HCT116 (cell line): ENCODE results near the gene PRIMPOL. TPM values are rescaled to one million over a fixed set of nuclear protein-coding genes. Genes with fewer than 3 reads are reported as not detected.

Experiments
- ATAC-seq: fragments of 200-7000 bp; cut with Tn5 transposase; 2 replicates; pipeline ENCODE4 v1.9.1; 2020; ENCODE audit warnings: mild to moderate bottlenecking, moderate library complexity
- BruUV-seq: library from RNA; stranded (reverse); fragments of 400-500 nt; replicated peaks from 2 replicates; lab custom pipeline; 2021; lab: Mats Ljungman, UMichigan
- CTCF ChIA-PET: fragments of 300-600 bp; sonication (Branson Sonifier 250); formaldehyde crosslinking; loops from one replicate; lab custom pipeline; 2021; ENCODE audit warnings: antibody characterized with exemption; lab: Charles Lee
- POLR2A ChIA-PET: fragments of 300-600, 350-600 bp; sonication (Branson Sonifier 250); formaldehyde crosslinking; loops from one replicate; lab custom pipeline; 2021; ENCODE audit warnings: antibody characterized with exemption; lab: Charles Lee
- RAD21 ChIA-PET, 2 experiments: fragments of 300-600 bp; sonication (Branson Sonifier 250); formaldehyde crosslinking; loops; one replicate each; lab custom pipeline; 2023; ENCODE audit warnings: low total read pairs in 2 of 2; ENCODE audit not compliant: uncharacterized antibody in 2 of 2, unreplicated experiment in 2 of 2, low non-redundant PET in 1 of 2; lab: Charles Lee
- DNase-seq: peaks from one replicate; pipeline ENCODE4 v3.0.0-alpha.2; 2010; ENCODE audit warnings: low read depth, low spot score
- H2AFZ ChIP-seq: fragments of 200-600 bp; shearing (Covaris generic), sonication (generic); 2 replicates; pipeline ENCODE4 v1.6.1; 2017; ENCODE audit warnings: low read depth, mixed run types, mixed read lengths, antibody characterized with exemption, low read length; ENCODE audit not compliant: poor library complexity, severe bottlenecking
- H3K27ac ChIP-seq: 2 replicates; pipeline ENCODE4 v1.5.1; 2012; ENCODE audit warnings: low read depth, low read length
- H3K27me3 ChIP-seq: fragments of 200-600 bp; sonication (generic); 2 replicates; pipeline ENCODE4 v1.6.1; 2016; ENCODE audit warnings: mixed run types, low read length, mixed read lengths; ENCODE audit not compliant: insufficient read depth
- H3K36me3 ChIP-seq, 2 experiments: fragments of 200-500 bp in 1 of 2; fragments of 200-600 bp in 1 of 2; sonication (Bioruptor generic) in 1 of 2; sonication (generic) in 1 of 2; 2 replicates each; pipeline versions ENCODE4 v1.5.1 to v1.6.1; 2014 to 2016; ENCODE audit warnings: low read length in 2 of 2, inconsistent platforms in 1 of 2, mixed read lengths in 1 of 2, mixed run types in 1 of 2; ENCODE audit not compliant: insufficient read depth in 2 of 2, control insufficient read depth in 1 of 2
- H3K4me1 ChIP-seq, 2 experiments: fragments of 200-600 bp in 1 of 2; sonication (generic) in 1 of 2; 2 replicates each; pipeline versions ENCODE4 v1.5.1 to v1.6.1; 2012 to 2017; ENCODE audit warnings: low read length in 2 of 2, inconsistent platforms in 1 of 2, mild to moderate bottlenecking in 1 of 2, mixed read lengths in 1 of 2, mixed run types in 1 of 2, moderate library complexity in 1 of 2; ENCODE audit not compliant: insufficient read depth in 2 of 2, control insufficient read depth in 1 of 2
- H3K4me2 ChIP-seq: fragments of 200-600 bp; sonication (generic); 2 replicates; pipeline ENCODE4 v1.6.1; 2017; ENCODE audit warnings: mixed run types, low read length, mixed read lengths
- H3K4me3 ChIP-seq, 2 experiments: fragments of 200-600 bp in 1 of 2; sonication (generic) in 1 of 2; replicated peaks in 1 of 2; 2 replicates each; pipeline ENCODE4 v1.5.1; 2011 to 2016; ENCODE audit warnings: low read length in 2 of 2, control low read depth in 1 of 2, low read depth in 1 of 2, mild to moderate bottlenecking in 1 of 2, mixed read lengths in 1 of 2, mixed run types in 1 of 2
- H3K79me2 ChIP-seq: fragments of 200-600 bp; sonication (generic); 2 replicates; pipeline ENCODE4 v1.6.1; 2017; ENCODE audit warnings: mild to moderate bottlenecking, mixed run types, low read length, moderate library complexity, mixed read lengths; ENCODE audit not compliant: insufficient read depth
- H3K9ac ChIP-seq: fragments of 200-600 bp; sonication (generic); 2 replicates; pipeline ENCODE4 v1.6.1; 2016; ENCODE audit warnings: low read length, mixed read lengths
- H3K9me2 ChIP-seq: fragments of 200-600 bp; sonication (generic), shearing (Covaris generic); 2 replicates; pipeline ENCODE4 v1.6.1; 2017; ENCODE audit warnings: mixed run types, mild to moderate bottlenecking, moderate library complexity; ENCODE audit not compliant: insufficient read depth
- H3K9me3 ChIP-seq, 2 experiments: fragments of 200-500 bp in 1 of 2; fragments of 200-600 bp in 1 of 2; sonication (Bioruptor generic) in 1 of 2; sonication (generic) in 1 of 2; 2 replicates each; pipeline ENCODE4 v1.6.1; 2014 to 2017; ENCODE audit warnings: low read length in 2 of 2, mixed read lengths in 2 of 2, inconsistent platforms in 1 of 2, low read depth in 1 of 2, mild to moderate bottlenecking in 1 of 2, mixed run types in 1 of 2, moderate library complexity in 1 of 2; ENCODE audit not compliant: control insufficient read depth in 1 of 2, insufficient read depth in 1 of 2
- H4K20me1 ChIP-seq: fragments of 200-600 bp; sonication (generic), shearing (Covaris generic); 2 replicates; pipeline ENCODE4 v1.6.1; 2017; ENCODE audit warnings: mixed run types, mild to moderate bottlenecking, moderate library complexity; ENCODE audit not compliant: insufficient read depth
- SIN3A ChIP-seq: IDR thresholded peaks from 2 replicates; pipeline ENCODE4 v1.6.1; 2012; ENCODE audit warnings: low read depth
- SRF ChIP-seq: IDR thresholded peaks from 2 replicates; pipeline ENCODE4 v1.6.1; 2012; ENCODE audit warnings: low read depth
- YY1 ChIP-seq: IDR thresholded peaks from 2 replicates; pipeline ENCODE4 v1.6.1; 2011; ENCODE audit warnings: low read length, low read depth, moderate library complexity, mild to moderate bottlenecking; ENCODE audit not compliant: insufficient replicate concordance; ENCODE audit errors: extremely low read depth
- ZNF274 ChIP-seq: fragments of 200-500 bp; sonication (Bioruptor generic); IDR thresholded peaks from 2 replicates; pipeline ENCODE4 v1.6.1; 2014; ENCODE audit warnings: mild to moderate bottlenecking, low read depth, low read length, inconsistent platforms
- intact Hi-C: fragments of 100-400 bp; cut with micrococcal nuclease; formaldehyde crosslinking; loops from 2 replicates; pipeline ENCODE4 v1.10.0; 2022
- total RNA-seq: library from RNA; stranded (reverse); gene quantifications from one replicate; pipeline ENCODE4 v1.2.1, GENCODE V29; 2021; ENCODE audit not compliant: unreplicated experiment
- TF ChIP-seq, protein P1 (sequence below): IDR thresholded peaks from 2 replicates; pipeline ENCODE4 v1.6.1; 2012
- TF ChIP-seq, protein P2 (sequence below): IDR thresholded peaks from 2 replicates; pipeline ENCODE4 v1.6.1; 2011; ENCODE audit warnings: mild to moderate bottlenecking, low read length, moderate library complexity; ENCODE audit not compliant: insufficient replicate concordance; ENCODE audit errors: extremely low read depth

The PRIMPOL gene
- total RNA-seq, 1 experiment from 2014 or later = 11.3 TPM

DNA sequence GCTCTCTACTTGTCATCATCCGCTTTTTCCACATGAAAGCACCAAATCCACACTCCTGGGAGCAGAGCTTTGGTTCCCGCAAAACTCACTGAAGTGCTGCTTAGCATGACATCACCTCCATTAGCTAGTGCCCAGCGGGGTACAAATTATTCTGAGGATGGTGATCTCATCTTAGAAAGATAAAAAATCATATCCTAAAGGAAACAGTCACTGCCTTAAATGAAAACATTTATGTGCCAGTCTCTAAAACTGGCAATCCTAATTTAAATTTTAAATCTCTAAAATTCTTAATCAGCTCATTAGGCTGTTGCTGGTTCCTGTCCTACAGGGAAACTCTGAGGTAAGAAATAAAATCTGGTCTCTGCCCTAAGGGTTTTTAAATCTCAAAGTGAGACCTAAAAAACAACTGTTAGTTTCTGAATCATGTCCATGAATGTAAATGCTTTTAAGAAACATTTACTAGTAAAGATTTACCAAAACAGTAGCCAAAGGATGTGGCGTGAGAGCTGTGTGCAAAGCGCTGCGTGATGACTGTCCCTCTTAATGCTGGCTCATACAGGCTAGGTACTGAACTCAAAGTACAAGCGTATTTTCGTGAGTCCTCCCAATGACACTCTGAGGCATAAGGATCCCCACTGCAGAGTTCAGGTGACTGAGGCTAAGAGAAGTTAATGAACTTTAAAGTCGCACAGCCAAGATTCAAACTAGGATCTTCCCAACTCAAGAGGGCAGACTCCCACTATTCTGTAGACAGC, 4.8 kb upstream of the PRIMPOL start:
- POLR2A ChIA-PET = no interaction called here
- Histone ChIP-seq H3K9ac (no peak overlapping the region), H3K4me2 (no peak overlapping the region), H3K4me3 (no peak overlapping the region), H2AFZ (no peak overlapping the region), H3K9me2 (no peaks in the 10 kb centered on the region), H3K27ac (no peak overlapping the region), H3K4me1 (peaks cover 3 to 10% of the 10 kb centered on the region in 2 experiments; a peak in 2 of 4 replicates), H4K20me1 (no peaks in the 10 kb centered on the region), H3K27me3 (no peaks in the 10 kb centered on the region), H3K36me3 (no peaks in the 10 kb centered on the region), H3K79me2 (peaks cover 29% of the 10 kb centered on the region), H3K9me3 (no peaks in the 10 kb centered on the region)
- TF ChIP-seq, protein P1, sequence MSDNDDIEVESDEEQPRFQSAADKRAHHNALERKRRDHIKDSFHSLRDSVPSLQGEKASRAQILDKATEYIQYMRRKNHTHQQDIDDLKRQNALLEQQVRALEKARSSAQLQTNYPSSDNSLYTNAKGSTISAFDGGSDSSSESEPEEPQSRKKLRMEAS = no peak
- TF ChIP-seq SIN3A (no peak), YY1 (no peak), SRF (no peak), ZNF274 (no peak)
- TF ChIP-seq, protein P2, sequence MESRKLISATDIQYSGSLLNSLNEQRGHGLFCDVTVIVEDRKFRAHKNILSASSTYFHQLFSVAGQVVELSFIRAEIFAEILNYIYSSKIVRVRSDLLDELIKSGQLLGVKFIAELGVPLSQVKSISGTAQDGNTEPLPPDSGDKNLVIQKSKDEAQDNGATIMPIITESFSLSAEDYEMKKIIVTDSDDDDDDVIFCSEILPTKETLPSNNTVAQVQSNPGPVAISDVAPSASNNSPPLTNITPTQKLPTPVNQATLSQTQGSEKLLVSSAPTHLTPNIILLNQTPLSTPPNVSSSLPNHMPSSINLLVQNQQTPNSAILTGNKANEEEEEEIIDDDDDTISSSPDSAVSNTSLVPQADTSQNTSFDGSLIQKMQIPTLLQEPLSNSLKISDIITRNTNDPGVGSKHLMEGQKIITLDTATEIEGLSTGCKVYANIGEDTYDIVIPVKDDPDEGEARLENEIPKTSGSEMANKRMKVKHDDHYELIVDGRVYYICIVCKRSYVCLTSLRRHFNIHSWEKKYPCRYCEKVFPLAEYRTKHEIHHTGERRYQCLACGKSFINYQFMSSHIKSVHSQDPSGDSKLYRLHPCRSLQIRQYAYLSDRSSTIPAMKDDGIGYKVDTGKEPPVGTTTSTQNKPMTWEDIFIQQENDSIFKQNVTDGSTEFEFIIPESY = no peak
- intact Hi-C loops = no loop called here
- no TSS peak for BruUV-seq
- ATAC-seq = no peak
- CTCF ChIA-PET = no interaction called here
- RAD21 ChIA-PET = no interaction called here
- DNase-seq = no peak
